GM18873 (cell line): ENCODE results near the gene RPP21.

ENCODE experiments used
- ATAC-seq: cut with Tn5 transposase; IDR thresholded peaks from one replicate; pipeline ENCODE4 v1.9.1; 2021; ENCODE audit warnings: mild to moderate bottlenecking, moderate library complexity, moderate number of reproducible peaks; ENCODE audit not compliant: unreplicated experiment, low FRiP score

Gene RPP21

DNA sequence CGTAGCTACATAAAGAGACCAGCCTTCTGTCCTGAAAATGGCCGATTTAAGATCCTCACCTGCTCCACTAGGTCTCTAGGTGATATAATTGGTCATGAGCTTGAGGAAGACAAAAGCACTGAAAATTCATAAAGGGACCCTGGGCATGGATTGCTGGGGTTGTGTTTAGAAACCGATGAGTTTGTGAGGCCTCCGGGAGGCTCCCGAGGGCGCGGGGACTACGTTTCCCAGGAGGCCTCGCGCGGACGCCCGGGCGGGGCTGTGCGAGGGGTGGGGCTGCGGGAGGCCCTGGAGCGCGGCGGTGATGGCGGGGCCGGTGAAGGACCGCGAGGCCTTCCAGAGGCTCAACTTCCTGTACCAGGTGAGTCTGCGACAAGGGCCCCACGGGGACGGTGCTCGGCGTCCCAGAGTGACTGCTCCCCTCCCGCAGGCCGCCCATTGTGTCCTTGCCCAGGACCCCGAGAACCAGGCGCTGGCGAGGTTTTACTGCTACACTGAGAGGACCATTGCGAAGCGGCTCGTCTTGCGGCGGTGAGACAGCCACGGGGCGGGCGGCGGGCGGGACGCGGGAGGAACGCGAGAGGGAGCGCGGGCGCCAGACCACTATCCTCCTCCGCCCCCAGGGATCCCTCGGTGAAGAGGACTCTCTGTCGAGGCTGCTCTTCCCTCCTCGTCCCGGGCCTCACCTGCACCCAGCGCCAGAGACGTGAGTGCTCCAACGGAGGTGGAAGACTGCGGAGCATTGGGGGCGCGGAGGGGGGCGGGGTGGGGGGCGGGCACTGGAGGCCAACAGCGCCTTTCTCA, at the start of gene RPP21:
RPP21 (plus strand) TSS at position 289 of the 804 bp plus-strand sequence; CDS start at position 305, 16 bp downstream.
- peak; percentile 72 for ATAC-seq

DNA sequence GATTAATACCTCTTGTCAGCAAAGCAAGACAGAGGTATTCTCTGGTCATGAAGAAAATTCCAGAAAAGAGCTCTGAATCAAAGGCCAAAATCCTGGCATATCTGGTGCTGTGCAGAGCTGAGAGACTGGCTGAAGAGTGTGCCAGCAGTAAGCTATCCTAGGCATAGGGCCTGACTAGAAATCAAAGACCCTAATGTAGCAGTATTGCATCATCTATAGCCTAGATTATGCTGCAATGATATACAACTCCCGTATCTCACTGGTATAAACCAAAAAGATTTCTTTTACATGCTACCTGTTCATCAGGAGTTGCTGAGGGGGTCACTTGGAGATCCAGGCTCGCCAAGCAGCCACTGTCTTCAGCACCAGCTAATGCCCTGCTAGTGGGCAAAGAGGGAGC, 49.1 kb upstream of the RPP21 start:
- ATAC-seq: no peak

DNA sequence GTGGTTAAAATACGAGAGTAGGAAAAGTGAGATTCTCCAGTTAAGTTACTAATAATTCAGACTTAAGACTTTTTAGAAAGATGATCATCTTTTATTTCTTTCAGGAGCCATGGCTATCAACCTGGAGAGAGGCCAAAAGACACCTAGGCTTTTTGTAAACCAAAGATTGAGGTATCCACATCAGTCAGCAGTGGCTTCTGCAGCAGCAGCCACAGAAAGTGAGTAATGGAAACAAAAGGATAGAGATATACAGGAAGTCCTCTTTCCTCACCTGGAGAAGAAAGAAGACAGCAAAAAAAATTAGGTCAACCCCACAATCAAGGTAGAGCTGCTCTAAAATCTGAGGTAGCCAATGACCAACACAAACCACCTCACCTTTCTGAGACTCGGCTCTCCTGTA, 41.0 kb upstream of the RPP21 start:
- ATAC-seq: no peak

DNA sequence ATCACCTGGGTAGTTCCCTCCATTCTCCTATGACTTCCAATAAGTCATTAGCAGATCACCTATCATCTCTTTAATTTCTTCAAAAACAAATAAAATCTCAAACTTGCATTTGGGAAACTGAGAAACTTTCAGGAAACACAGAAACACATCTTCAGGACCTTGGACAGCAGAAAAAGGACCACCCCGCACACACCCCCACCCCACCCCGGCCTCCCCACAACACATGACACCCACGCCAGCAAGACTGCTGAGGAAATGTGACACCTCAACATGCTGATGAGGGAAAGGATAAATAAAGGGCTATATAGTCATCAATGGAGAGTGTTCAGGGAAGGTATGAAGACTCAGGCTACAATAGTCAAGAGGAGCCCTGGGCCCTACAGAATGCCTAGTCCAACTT, 33.9 kb upstream of the RPP21 start:
- ATAC-seq: no peak

DNA sequence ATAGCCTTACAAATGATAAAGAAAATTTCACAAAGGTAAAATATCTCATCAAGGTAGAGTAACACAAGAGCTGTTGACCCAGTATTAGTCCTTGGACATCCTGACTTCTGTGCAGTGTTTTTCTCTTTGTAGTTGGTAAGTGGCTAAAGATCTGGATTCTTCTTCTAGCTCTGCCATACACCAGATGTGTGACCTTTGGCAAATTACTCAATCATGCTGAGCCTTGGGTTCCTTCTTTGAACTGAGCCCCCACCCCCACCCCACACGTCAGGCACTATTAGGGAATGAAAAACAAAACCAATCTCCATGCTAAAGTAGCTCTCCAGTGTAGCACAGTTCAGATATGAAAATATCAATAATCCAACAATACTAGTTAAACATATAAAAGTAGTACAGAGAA, 33.3 kb upstream of the RPP21 start:
- ATAC-seq: no peak

DNA sequence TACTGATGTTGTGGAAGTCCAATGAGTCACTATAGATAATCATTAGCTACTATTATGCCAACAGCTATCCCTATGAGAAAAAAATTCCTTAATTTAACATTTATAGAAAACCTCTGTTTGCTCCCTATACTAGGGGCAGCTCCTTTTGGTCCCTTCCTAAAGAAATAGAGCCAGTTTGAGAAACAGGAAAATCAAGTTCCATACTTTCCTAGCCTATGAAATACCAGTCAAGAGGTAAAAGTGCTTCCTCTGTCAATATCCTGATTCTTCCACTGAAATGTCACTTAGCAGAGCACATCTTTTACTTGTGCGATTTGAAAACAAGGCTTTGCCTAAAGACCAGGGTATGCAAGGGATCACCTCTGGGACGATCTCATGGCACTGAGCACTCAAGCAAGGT, 32.7 kb upstream of the RPP21 start:
- no peak for ATAC-seq

DNA sequence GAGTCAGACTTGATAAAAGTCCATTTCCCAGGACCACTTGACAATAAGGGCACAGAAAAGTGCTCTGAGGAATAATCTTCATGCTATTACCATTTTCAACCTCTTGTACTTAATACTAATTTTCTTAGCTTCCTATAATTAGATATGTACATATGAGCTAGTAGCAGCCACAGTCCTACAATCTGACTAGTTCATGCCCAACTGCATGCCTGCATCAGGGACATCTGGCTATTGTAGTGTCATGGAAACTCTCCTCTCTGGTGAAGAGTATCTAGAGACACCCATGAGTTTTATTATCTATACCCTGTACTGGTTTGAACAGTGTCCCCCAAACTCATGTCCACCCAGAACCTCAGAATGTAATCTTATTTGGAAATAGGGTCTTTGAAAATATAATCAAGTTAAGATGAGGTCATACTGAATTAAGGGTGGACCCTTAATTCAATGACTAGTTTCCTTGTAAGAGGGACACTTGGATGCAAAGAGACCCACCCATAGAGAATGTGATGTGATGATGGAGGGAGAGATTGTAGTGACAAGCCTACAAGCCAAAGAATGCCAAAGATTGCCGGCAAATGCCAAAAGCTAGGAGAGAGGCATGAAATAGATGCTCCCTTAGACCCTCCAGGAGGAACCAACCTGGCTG, 32.2 kb upstream of the RPP21 start:
- ATAC-seq: no peak

DNA sequence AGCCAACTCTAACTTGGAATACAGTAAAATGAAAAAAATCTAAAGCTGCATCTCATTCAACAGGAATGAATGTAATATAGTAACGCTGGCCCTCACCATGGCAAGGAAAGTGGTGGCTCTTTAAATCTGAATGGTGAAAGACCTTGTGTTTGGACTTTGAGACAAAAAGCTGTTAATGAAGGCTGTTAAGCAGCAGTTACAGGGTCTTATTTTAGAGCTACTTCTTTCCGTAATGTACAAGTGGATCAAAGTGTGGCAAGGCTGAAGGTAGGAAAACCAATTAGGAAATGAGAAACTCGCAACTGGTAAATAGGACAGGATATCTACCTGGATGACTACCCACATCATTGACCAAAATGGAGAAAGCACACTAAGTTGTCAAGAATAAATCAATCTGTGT, 29.8 kb upstream of the RPP21 start:
- ATAC-seq: no peak

DNA sequence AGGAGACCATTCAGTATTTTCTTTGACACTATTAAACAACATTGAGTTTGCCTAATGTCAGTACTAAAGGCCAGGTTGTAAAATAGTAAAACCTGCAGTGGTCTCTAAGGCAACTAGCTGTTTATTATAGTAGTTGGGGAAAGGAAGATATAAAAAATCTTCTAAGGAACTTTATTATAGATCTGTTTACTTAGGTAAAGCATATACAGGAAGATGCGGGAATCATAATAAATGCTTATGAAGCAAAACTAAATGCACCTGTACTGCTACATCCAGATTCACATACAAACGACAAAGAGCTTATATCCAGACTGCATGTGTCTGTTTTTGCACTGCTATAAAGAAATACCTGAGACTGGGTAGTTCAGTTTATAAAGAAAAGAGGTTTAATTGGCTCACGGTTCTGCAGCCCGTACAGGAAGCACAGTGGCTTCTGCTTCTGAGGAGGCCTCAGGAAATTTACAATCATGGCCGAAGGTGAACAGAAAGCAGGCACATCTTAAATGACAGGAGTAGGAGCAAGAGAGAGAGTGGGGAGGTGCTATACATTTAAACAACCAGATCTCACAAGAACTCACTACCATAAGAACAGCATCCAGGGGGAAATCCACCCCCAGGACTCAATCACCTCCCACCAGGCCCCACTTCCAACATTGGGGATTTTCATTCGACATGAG, 26.9 kb upstream of the RPP21 start:
- no peak for ATAC-seq

DNA sequence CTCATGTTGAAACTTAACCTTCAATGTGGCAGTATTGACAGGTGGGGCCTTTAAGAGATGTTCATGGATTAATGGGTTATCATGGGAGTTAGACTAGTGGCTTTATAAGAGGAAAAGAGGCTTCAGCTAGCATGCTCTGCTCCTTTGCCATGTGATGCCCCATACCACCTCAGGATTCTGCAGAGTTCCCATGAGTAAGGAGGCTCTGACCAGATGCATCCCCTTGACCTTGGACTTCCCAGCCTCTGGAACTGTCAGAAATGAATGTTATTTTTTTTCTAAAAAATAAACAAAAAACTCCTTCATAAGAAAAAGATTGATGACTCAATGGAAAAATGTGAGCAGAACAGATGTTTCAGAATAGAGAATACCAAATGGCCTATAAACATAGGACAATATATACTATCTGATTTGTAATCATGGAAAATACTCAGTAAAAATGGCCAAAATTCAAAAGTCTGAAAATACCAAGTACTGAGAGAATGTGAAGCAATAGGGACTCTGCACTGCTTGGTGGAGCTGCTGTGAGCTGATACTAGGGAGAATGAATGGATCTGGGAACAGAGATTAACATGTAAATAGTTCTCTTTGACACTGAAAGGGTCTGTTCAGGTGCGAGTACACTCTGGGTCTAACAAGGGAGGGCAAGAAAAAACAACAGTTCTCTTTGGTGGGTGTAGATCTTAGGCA, 25.7 kb upstream of the RPP21 start:
- no peak for ATAC-seq

DNA sequence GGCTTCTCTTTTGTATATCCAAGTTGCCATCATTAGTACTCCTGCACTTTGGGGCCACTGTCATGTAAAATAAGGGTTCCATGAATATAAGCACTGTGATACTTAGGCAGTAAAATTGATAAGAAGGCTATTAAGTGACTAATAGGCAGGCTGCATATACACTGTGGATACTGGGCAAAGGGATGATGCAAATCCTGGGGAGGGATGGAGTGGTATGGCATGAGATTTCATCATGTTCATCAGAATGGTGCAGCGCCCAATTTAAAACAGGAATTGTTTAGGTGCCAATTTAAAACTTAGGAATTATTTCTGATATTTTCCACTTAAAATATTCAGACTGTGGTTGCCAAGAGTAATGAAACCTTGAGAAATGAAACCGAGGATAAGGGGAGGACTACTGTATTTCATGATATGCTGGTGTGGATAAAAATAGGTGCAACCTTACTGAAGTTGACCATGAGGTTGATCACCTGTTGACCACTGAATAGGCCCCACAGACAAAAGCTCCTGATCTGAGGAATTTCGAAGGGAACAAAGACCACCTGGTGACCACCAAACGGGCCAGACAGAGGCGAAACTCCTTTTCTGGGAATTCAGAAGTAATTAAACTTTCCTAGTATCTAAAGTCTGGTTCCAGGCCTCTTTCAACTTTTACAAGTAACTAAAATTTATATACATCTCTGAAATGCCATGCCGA, 23.1 kb upstream of the RPP21 start:
- no peak for ATAC-seq

DNA sequence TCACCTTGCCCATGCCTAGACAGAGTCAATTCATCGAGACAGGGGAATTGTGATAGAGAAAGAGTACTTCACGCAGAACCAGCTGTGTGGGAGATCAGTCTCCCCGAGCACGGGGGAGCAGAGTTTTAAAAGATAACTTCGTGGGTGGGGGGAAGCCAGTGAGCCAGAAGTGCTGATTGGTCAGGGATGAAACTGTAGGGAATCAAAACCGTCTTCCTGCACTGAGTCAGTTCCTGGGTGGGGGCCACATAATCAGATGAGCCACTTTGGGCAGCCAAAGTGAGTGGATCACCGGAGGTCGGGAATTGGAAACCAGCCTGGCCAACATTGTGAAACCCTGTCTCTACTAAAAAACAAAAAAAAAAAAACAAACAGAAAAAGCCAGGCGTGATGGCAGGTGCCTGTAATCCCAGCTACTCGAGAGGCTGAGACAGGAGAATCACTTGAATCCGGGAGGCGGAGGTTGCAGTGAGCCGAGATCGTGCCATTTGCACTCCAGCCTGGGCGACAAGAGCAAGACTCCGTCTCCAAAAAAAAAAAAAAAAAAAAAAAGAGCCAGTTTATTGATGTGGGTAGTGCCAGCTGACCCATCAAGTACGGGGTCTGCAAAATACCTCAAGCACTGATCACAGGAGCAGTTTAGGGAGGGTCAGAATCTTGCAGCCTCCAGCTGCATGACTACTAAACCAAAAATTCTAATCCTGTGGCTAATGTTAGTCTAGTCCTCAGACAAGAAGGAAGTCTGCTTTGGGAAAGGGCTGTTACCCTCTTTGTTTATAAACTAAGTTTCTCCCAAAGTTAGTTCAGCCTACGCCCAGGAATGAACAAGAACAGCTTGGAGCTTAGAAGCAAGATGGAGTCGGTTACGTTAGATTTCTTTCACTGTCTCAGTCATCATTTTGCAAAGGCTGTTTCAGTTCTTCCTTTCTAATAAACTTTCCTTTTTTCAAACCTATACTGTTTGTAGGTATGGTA, 22.1 kb upstream of the RPP21 start:
- no peak for ATAC-seq

DNA sequence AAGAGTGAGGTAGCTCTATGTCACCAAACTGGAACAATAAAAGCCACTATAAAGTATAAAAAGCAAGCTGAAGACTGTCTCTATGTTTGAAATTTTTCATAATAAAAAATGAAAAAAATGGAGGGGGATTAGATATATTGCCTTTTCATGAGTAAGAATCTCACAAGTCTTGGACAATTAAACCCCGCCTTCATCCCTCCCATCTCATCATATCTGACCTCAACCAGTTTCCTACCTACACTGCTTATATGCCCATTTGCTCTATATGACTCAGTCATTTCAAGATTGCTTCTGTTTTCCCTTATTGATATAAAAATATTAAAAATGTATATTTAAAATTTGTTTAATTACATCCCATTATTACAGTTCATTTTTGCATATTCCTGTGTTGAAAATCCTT, 21.1 kb upstream of the RPP21 start:
- ATAC-seq: no peak

DNA sequence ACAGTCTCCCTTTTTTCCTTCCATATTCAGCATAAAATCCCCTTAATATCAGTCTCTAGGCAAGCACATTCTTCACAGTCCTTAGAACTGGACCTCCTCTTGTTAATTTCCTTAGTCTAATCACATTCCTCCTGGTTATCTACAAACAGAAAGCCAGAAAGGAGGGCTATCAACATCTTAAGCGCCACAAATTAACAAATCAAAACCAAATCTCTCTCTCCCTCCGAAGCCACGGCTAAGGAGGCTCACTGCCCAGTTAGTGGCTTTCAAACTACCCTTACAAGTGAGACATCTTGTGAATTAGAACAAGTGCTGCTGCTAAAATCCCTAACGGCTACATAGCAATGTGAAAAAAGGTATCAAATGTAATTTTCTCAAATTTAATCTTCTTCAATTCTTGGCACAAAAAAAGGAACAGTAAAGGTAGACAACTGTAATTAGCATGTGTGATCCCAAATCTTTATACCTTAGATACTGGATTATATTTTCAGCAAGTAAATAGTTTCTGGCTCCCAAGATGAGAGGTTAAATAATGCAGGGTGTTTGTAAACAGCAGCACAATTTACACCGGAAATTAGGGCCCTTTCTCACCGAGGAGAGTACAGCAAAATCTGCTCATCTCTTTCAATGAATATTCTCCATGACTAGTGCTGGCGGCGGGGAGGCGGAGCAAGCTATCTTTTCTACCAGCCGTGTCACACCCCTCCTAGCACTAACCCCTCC, 19.6 kb upstream of the RPP21 start:
- no peak for ATAC-seq

DNA sequence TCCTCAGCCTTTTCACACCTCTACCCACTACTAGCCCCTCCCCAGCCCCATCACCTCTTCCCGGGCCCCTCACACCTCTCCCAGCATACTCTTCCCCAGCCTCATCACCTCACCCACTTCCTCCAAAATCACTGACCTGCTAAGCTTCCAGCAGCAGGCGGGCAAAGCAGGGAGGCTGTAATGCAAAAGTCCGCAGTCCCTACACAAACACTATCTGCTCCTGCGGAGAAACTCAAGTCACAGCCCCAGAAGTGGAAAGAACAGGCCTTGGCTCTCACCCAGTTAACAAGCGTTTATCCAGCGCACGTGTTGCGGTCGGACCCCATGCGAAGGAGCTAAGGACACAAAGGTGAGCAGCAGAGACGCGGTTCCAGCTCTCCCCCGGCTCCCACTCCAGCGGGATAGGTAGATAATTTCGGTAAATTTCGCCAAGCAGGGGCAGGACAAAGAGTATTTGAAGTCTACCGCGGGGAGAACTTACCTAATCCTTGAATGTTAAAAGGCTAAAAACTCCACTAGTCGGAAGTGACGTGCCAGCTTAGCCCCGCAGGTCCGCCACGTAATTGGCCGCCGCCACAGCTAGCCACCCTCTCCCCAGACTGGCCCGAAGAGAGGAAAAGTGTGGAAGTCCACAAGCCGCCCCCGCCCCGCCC, 19.0 kb upstream of the RPP21 start:
- peak; percentile 27 for ATAC-seq

DNA sequence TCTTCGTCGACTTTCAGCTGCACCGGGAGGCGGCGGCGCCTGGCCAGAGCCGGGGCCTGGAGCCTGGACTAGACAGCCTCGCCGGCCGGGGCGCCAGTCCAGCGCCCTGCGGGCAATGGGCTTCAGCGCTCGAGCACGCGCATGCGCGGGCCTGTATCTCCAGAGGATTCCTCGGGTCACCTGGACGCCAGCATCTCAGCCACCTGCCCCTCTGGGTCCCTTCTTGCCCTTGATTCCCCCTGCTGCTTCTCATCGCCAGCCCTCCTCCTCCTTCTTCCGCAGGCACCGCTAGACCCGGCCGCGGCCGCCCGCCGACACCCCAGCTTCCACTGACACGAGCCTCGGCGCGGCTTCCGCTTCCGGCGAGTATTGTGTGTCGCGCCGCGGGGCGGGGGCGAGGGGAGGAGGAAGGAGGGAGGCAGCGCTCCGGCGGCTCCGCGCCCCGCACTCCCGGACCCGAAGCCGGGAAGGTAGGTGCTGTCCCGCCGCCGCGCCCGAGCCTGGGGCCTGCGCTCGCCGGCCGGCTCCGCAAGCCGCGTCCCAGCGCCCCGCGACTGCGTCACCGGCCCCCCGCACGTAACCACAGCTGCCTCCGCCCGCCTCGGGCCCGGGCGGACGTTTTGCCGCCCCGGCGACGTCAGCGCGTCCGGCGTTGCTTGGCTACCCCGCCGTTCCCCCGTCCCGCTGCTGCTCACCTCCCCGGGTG, 18.3 kb upstream of the RPP21 start, which contains the start of gene TRIM39:
TRIM39 (plus strand) TSS at position 402 of the 706 bp plus-strand sequence. CDS start 2,391 bp downstream, outside the sequence.
- ATAC-seq: peak; percentile 57

DNA sequence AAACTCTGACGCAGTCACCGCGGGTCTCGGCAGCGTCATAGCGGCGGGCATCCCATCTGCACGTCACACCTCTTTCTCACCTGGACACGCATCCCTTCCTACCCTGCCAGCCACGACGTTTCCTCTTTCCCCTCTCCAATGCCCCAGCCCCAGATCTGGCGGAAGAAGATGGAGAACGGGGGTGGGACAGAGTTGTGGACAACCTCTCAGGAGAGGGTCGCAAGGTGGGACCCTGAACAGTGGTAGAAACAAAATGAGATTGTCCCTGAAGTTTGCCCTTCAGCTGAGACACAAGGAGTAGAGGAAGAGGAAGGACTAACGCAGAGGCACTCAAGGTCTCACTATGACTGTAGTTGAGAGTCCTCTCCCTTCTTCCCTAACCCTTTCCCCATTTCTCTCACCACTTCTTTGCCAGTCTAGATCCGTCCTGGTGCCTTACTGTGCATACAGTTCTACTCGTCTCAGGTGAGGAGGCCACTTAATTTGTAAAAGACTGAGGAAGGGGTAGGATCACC, 17.7 kb upstream of the RPP21 start:
- no peak for ATAC-seq
